GM12878 (cell line): ENCODE data around the gene PFKFB3. TPM values are rescaled to one million over a fixed set of nuclear protein-coding genes. Genes with fewer than 3 reads are reported as not detected.

ENCODE experiments used
- ATAC-seq: fragments of 200-7000 bp; cut with Tn5 transposase; 3 replicates; pipeline ENCODE4 v1.9.1; 2020; ENCODE audit warnings: mild to moderate bottlenecking, moderate library complexity
- BruUV-seq: library from RNA; stranded (reverse); fragments of 400-500 nt; replicated peaks from 2 replicates; lab custom pipeline; 2021; lab: Mats Ljungman, UMichigan
- CTCF ChIA-PET: fragments of 300-600 bp; sonication (Branson Sonifier 250); formaldehyde crosslinking; extraction: SDS; loops from one replicate; lab custom pipeline; 2021; ENCODE audit warnings: inconsistent platforms; lab: Yijun Ruan, JAX
- POLR2A ChIA-PET: fragments of 350-600 bp; formaldehyde crosslinking; extraction: SDS; loops from one replicate; lab custom pipeline; 2021; ENCODE audit warnings: inconsistent platforms; lab: Charles Lee
- RAD21 ChIA-PET: fragments of 300-600 bp; sonication (Branson Sonifier 250); formaldehyde crosslinking; loops from one replicate; lab custom pipeline; 2023; ENCODE audit warnings: antibody characterized with exemption; ENCODE audit not compliant: unreplicated experiment; lab: Charles Lee
- SMC1A ChIA-PET: fragments of 300-600 bp; sonication (Branson Sonifier 250); formaldehyde crosslinking; loops from one replicate; lab custom pipeline; 2023; ENCODE audit not compliant: unreplicated experiment, uncharacterized antibody; lab: Charles Lee
- DNase-seq: peaks from one replicate; pipeline ENCODE4 v3.0.0-alpha.2; 2011; ENCODE audit warnings: low read depth, low spot score
- FAIRE-seq: peaks from 3 replicates; lab custom pipeline; 2011; peaks lifted over from hg19 to GRCh38; lab: Jason Lieb, UNC
- H2AFZ ChIP-seq: 2 replicates; pipeline ENCODE4 v1.6.0; 2011; ENCODE audit warnings: low read depth, low read length, control low read depth; ENCODE audit not compliant: control insufficient read depth
- H3K27ac ChIP-seq: 2 replicates; pipeline ENCODE4 v1.5.1; 2011; ENCODE audit warnings: control low read depth; ENCODE audit not compliant: control insufficient read depth, insufficient read depth
- H3K27me3 ChIP-seq, 2 experiments: replicated peaks in 1 of 2; 2 replicates each; pipeline versions ENCODE4 v1.6.0 to v1.6.1; 2011; ENCODE audit warnings: low read length in 1 of 2; ENCODE audit not compliant: control insufficient read depth in 2 of 2, insufficient read depth in 2 of 2
- H3K36me3 ChIP-seq, 2 experiments: 2 replicates each; pipeline ENCODE4 v1.5.1; 2011; ENCODE audit warnings: low read length in 1 of 2; ENCODE audit not compliant: control insufficient read depth in 2 of 2, insufficient read depth in 2 of 2
- H3K4me1 ChIP-seq: 2 replicates; pipeline ENCODE4 v1.6.1; 2011; ENCODE audit warnings: mild to moderate bottlenecking, low read length, moderate library complexity, mixed read lengths; ENCODE audit not compliant: control insufficient read depth, insufficient read depth
- H3K4me2 ChIP-seq: 2 replicates; pipeline ENCODE4 v1.6.0; 2011; ENCODE audit warnings: control low read depth; ENCODE audit not compliant: control insufficient read depth, insufficient read depth
- H3K4me3 ChIP-seq: fragments of 200-600 bp; sonication (generic); 2 replicates; pipeline ENCODE4 v1.5.1; 2016
- H3K79me2 ChIP-seq: 2 replicates; pipeline ENCODE4 v1.6.0; 2011; ENCODE audit warnings: low read length; ENCODE audit not compliant: control insufficient read depth, insufficient read depth
- H3K9ac ChIP-seq: 2 replicates; pipeline ENCODE4 v1.8.0; 2011; ENCODE audit warnings: low read length, control low read depth, mixed read lengths; ENCODE audit not compliant: control insufficient read depth, insufficient read depth
- H3K9me3 ChIP-seq: replicated peaks from 3 replicates; pipeline ENCODE4 v1.5.1; 2011; ENCODE audit warnings: mild to moderate bottlenecking, low read length; ENCODE audit not compliant: control insufficient read depth, insufficient read depth
- H4K20me1 ChIP-seq: 2 replicates; pipeline ENCODE4 v1.6.0; 2011; ENCODE audit not compliant: control insufficient read depth, insufficient read depth
- EP300 ChIP-seq, 2 experiments: fragments of 150-350 bp in 1 of 2; IDR thresholded peaks; 2 replicates each; pipeline ENCODE4 v1.6.1; 2011 to 2012; ENCODE audit warnings: low read depth in 2 of 2, low read length in 2 of 2, borderline replicate concordance in 1 of 2, improper control_type of control experiment in 1 of 2, inconsistent platforms in 1 of 2; ENCODE audit not compliant: control insufficient read depth in 1 of 2
- HSF1 ChIP-seq: fragments of 150-350 bp; IDR thresholded peaks from 2 replicates; pipeline ENCODE4 v1.6.1; 2014; ENCODE audit warnings: mild to moderate bottlenecking, low read depth, low read length
- IKZF1 ChIP-seq: fragments of 450-650 bp; conservative IDR thresholded peaks from 2 replicates; pipeline ENCODE4 v1.6.1; 2017; ENCODE audit warnings: antibody characterized with exemption, mild to moderate bottlenecking
- NR2C1 ChIP-seq: fragments of 450-650 bp; IDR thresholded peaks from 2 replicates; pipeline ENCODE4 v1.6.1; 2017; ENCODE audit warnings: antibody characterized with exemption, mild to moderate bottlenecking, moderate library complexity
- POLR2AphosphoS2 ChIP-seq: IDR thresholded peaks from 2 replicates; pipeline ENCODE4 v1.6.1; 2011; ENCODE audit warnings: low read depth, mild to moderate bottlenecking, low read length, improper control_type of control experiment, moderate library complexity
- RCOR1 ChIP-seq: conservative IDR thresholded peaks from 2 replicates; pipeline ENCODE4 v1.6.1; 2012; ENCODE audit warnings: low read depth, low read length, improper control_type of control experiment
- RELB ChIP-seq: fragments of 450-650 bp; IDR thresholded peaks from 2 replicates; pipeline ENCODE4 v1.6.1; 2017; ENCODE audit warnings: low read depth, mild to moderate bottlenecking, moderate library complexity
- REST ChIP-seq: IDR thresholded peaks from 2 replicates; pipeline ENCODE4 v1.6.1; 2012; ENCODE audit warnings: mild to moderate bottlenecking, low read depth, low read length
- SMAD5 ChIP-seq: IDR thresholded peaks from 2 replicates; pipeline ENCODE4 v1.6.1; 2016; ENCODE audit warnings: antibody characterized with exemption, low read depth
- SUPT20H ChIP-seq: IDR thresholded peaks from 2 replicates; pipeline ENCODE4 v1.6.1; 2011; ENCODE audit warnings: low read depth, mild to moderate bottlenecking, low read length, moderate library complexity, borderline replicate concordance; ENCODE audit not compliant: control insufficient read depth
- YBX1 ChIP-seq: fragments of 450-650 bp; IDR thresholded peaks from 2 replicates; pipeline ENCODE4 v1.6.1; 2016; ENCODE audit warnings: antibody characterized with exemption
- WGBS: methylation state at CpG from one replicate; pipeline ENCODE4 v1.1.6; 2016; ENCODE audit warnings: low lambda C conversion rate; ENCODE audit not compliant: insufficient replicate concordance, insufficient coverage; ENCODE audit errors: missing lambda C conversion rate; 5-methylcytosine and 5-hydroxymethylcytosine counted together
- in situ Hi-C: fragments of 300-500 bp; cut with MboI; formaldehyde crosslinking; loops from 9 replicates; pipeline ENCODE4 v1.14.3; 2018; ENCODE audit warnings: mixed read lengths
- intact Hi-C: fragments of 100-400 bp; cut with micrococcal nuclease; formaldehyde crosslinking; loops from one replicate; pipeline ENCODE4 v1.14.2; 2022; ENCODE audit not compliant: unreplicated experiment
- polyA plus RNA-seq, 11 experiments: library from polyadenylated mRNA; depleted of rRNA in 4 of 11; unstranded in 6 of 11; stranded (reverse) in 5 of 11; fragments of >200 nt; fragmentation: Nextera tagmentation in 4 of 11; fragmentation: Illumina TruSeq in 1 of 11; extraction: Ambion mirVana in 4 of 11; extraction: Trizol in 1 of 11; gene quantifications; 1 replicate in 1 of 11; 2 replicates in 10 of 11; pipeline versions ENCODE4 v1.2.1 to v1.2.3, GENCODE V29; 2011 to 2016; ENCODE audit warnings: inconsistent platforms in 2 of 11, missing spikeins in 2 of 11, low read depth in 1 of 11
- total RNA-seq, 4 experiments: library from RNA; depleted of rRNA in 3 of 4; stranded (reverse); fragments of >200 nt in 3 of 4; fragmentation: Illumina TruSeq in 1 of 4; extraction: Trizol in 1 of 4; gene quantifications; 2 replicates each; pipeline versions ENCODE4 v1.2.1 to v1.2.3, GENCODE V29; 2013 to 2021

PFKFB3 gene
- total and polyA plus RNA-seq, 10 of the 15 experiments (the other 5 are each of a cell fraction or from before 2014, with no cell fraction given): 1.6 to 46.7 (median 13.7) TPM

- no peak for TF ChIP-seq REST
- TF ChIP-seq NR2C1: no peak
- no peak for TF ChIP-seq HSF1
- no peak for TF ChIP-seq RCOR1
- TF ChIP-seq POLR2AphosphoS2: no peak
- TF ChIP-seq, all 136 proteins: peak for 0
Measured at GRCh38 chr10:6297522-6297921, 94.8 kb downstream of the PFKFB3 start (continued).

- FAIRE-seq (no peak), ATAC-seq (no peak), DNase-seq (no peak)
- Histone ChIP-seq H3K9ac (no peak overlapping the region), H3K79me2 (no peaks in the 10 kb centered on the region), H3K4me2 (no peak overlapping the region), H4K20me1 (no peaks in the 10 kb centered on the region), H3K4me3 (no peak overlapping the region), H3K36me3 (no peaks in the 10 kb centered on the region), H3K9me3 (peaks cover 11% of the 10 kb centered on the region; the same call in 2 of the 3 replicates), H3K27ac (no peak overlapping the region), H3K27me3 (no peaks in the 10 kb centered on the region), H2AFZ (no peak overlapping the region), H3K4me1 (peaks cover 31% of the 10 kb centered on the region)
- ChIA-PET CTCF (interaction anchor here (0.7 to 1.8 kb wide), 6 partner anchors 22 to 162 kb away, joined by 3 to 7 read pairs (median 4); no protein-coding TSS in a partner anchor), POLR2A (interaction anchor here (0.9 to 1.2 kb wide), 3 partner anchors 15 to 54 kb away, joined by 3 to 4 read pairs (median 3); no protein-coding TSS in a partner anchor), RAD21 (interaction anchor here (0.6 to 7.2 kb wide), 7 partner anchors 23 to 454 kb away, joined by 3 to 71 read pairs (median 6); no protein-coding TSS in a partner anchor), SMC1A (interaction anchor here (0.6 to 11.0 kb wide), 12 partner anchors 14 to 309 kb away, joined by 3 to 153 read pairs (median 6); partner anchors contain the start of gene PFKFB3)
- 37% methylated on average over 2 of the region's 2 CpGs for WGBS
- in situ Hi-C loops (no loop called here), intact Hi-C loops (loop anchor here (5.0 kb wide), 1 partner anchor 96 kb away; the partner anchor contains the start of gene PFKFB3)
- no TSS peak for BruUV-seq
- TF ChIP-seq RELB (no peak), IKZF1 (peak; percentile 50; the same call in 1 of the 2 replicates), SMAD5 (no peak), SUPT20H (no peak), YBX1 (no peak), EP300 (IDR thresholded peaks at IDR 0.05; ENCODE audit: borderline replicate concordance in 1 of 2, control insufficient read depth in 1 of 2, low read depth in 2 of 2, low read length in 2 of 2) (no peak)
Measured at GRCh38 chr10:6297951-6298381, 95.2 kb downstream of the PFKFB3 start.
